Cerebellar cortex (tissue), 1 donor: ENCODE results near the gene STEAP1.
"Not testable (repeated sequence)": the region's sequence is repeated elsewhere in the genome, so short reads cannot be mapped to it uniquely, and the experiment has no call there.

Experiments
- DNase-seq: peaks from one replicate; pipeline ENCODE4 v3.0.0-alpha.2; 2015; ENCODE audit warnings: low spot score

STEAP1 gene

GRCh38 chr7:90173127-90173844, 19.0 kb downstream of the STEAP1 start:
- DNase-seq, result no peak

GRCh38 chr7:90175667-90176066, 21.4 kb downstream of the STEAP1 start:
- DNase-seq, result no peak

GRCh38 chr7:90176195-90176594, 21.9 kb downstream of the STEAP1 start:
- no peak for DNase-seq

GRCh38 chr7:90178166-90178565, 23.9 kb downstream of the STEAP1 start:
- no peak for DNase-seq

- no peak for DNase-seq
These were observed 24.5 kb downstream of the STEAP1 start for GRCh38 chr7:90178679-90179278.

- DNase-seq, result no peak
These were observed 25.8 kb downstream of the STEAP1 start for GRCh38 chr7:90180011-90180585.

- no peak for DNase-seq
These were observed 26.4 kb downstream of the STEAP1 start for GRCh38 chr7:90180649-90181048.

- no peak for DNase-seq
These were observed 27.2 kb downstream of the STEAP1 start for GRCh38 chr7:90181485-90181884.

- not testable (repeated sequence) for DNase-seq
These were observed 32.0 kb downstream of the STEAP1 start for GRCh38 chr7:90186290-90186689.

GRCh38 chr7:90187507-90188050, 33.3 kb downstream of the STEAP1 start:
- no peak for DNase-seq

GRCh38 chr7:90188281-90188680, 34.0 kb downstream of the STEAP1 start:
- DNase-seq, result no peak

- DNase-seq, result no peak
These were observed 36.7 kb downstream of the STEAP1 start for GRCh38 chr7:90190995-90191394.

- DNase-seq, result no peak
These were observed 37.4 kb downstream of the STEAP1 start for GRCh38 chr7:90191648-90192047.

GRCh38 chr7:90192876-90193750, 38.8 kb downstream of the STEAP1 start:
- DNase-seq, result no peak

GRCh38 chr7:90194911-90195809, 40.9 kb downstream of the STEAP1 start:
- no peak for DNase-seq

GRCh38 chr7:90201500-90202195, 47.4 kb downstream of the STEAP1 start:
- DNase-seq, result no peak

- no peak for DNase-seq
These were observed 53.7 kb downstream of the STEAP1 start for GRCh38 chr7:90207956-90208355.

- no peak for DNase-seq
These were observed 55.5 kb downstream of the STEAP1 start for GRCh38 chr7:90209776-90210175.

GRCh38 chr7:90210475-90210874, 56.2 kb downstream of the STEAP1 start:
- no peak for DNase-seq

GRCh38 chr7:90210981-90211380, 56.7 kb downstream of the STEAP1 start:
- DNase-seq, result peak; percentile 42
